MM.1S (cell line): ENCODE measurements around the gene VAV2.

Source experiments
- EZH2 ChIP-seq: fragments of 300-600 bp; sonication (generic); optimal IDR thresholded peaks from 2 replicates; pipeline ENCODE3; 2017; ENCODE audit warnings: low read depth, mild to moderate bottlenecking, antibody characterized with exemption, low read length, mixed read lengths
- EZH2phosphoT487 ChIP-seq: fragments of 300-600 bp; sonication (generic); IDR thresholded peaks from 2 replicates; pipeline ENCODE4 v1.6.1; 2018; ENCODE audit warnings: antibody characterized with exemption, low read length
- TF ChIP-seq, protein P1 (sequence below): fragments of 300-600 bp; sonication (generic); IDR thresholded peaks from 2 replicates; pipeline ENCODE4 v1.5.1; 2016; ENCODE audit warnings: antibody characterized with exemption, low read length, mixed read lengths

DNA sequence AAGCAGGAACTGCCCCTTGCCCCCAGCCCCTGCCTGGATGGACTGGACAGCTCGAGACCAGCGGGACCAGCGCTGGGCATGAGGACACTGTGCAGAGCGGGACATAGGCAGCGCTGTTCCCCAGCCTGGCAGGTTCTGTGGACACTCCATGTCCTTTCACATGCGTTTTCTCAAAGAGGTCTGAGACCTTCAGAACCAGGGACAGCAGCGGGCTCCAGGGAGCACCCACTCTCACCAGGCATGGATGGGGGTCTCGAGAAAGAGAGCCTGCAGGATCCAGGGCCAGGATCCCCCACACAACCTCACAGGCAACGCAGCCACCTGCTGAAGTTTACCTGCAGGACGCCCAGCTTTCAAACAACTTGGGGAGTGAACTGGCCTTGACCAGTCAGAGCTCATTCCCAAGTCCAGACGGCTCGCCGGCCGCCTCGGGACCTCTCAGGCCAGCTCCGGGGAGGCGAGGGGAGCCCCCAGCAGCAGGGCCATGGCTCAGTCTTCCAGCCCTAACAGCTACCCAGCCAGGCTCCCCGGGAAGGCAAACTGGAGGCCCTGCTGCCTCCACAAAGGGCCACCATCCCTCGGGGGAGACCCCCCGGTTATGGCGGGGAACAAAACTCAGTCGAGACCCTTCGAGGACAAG, 181.4 kb downstream of the VAV2 start:
- TF ChIP-seq, protein P1, sequence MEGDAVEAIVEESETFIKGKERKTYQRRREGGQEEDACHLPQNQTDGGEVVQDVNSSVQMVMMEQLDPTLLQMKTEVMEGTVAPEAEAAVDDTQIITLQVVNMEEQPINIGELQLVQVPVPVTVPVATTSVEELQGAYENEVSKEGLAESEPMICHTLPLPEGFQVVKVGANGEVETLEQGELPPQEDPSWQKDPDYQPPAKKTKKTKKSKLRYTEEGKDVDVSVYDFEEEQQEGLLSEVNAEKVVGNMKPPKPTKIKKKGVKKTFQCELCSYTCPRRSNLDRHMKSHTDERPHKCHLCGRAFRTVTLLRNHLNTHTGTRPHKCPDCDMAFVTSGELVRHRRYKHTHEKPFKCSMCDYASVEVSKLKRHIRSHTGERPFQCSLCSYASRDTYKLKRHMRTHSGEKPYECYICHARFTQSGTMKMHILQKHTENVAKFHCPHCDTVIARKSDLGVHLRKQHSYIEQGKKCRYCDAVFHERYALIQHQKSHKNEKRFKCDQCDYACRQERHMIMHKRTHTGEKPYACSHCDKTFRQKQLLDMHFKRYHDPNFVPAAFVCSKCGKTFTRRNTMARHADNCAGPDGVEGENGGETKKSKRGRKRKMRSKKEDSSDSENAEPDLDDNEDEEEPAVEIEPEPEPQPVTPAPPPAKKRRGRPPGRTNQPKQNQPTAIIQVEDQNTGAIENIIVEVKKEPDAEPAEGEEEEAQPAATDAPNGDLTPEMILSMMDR, result no peak
- TF ChIP-seq EZH2phosphoT487 (no peak), EZH2 (no peak)
